A549 (cell line): Measurements from ENCODE around the gene SLC9A4. TPM values are rescaled to one million over a fixed set of nuclear protein-coding genes. Genes with fewer than 3 reads are reported as not detected.

ENCODE experiments used
- ATAC-seq, 2 experiments: fragments of 200-7000 bp in 1 of 2; fragments of >200 bp in 1 of 2; cut with Nextera tagmentation in 1 of 2; cut with Tn5 transposase in 1 of 2; 3 replicates each; pipeline versions ENCODE4 v1.8.0 to v1.9.1; 2018 to 2020; ENCODE audit warnings: mild to moderate bottlenecking in 1 of 2, moderate library complexity in 1 of 2
- CTCF ChIA-PET: fragments of 300-600 bp; sonication (Branson Sonifier 250); formaldehyde crosslinking; extraction: SDS; loops from one replicate; lab custom pipeline; 2021; ENCODE audit warnings: antibody characterized with exemption, inconsistent platforms; lab: Yijun Ruan, JAX
- POLR2A ChIA-PET: fragments of 350-600 bp; formaldehyde crosslinking; extraction: SDS; loops from one replicate; lab custom pipeline; 2021; ENCODE audit warnings: antibody characterized with exemption, inconsistent platforms; lab: Yijun Ruan, JAX
- DNase-seq, 2 experiments: peaks; one replicate each; pipeline versions ENCODE4 v3.0.0 to v3.0.0-alpha.2; 2011 to 2016; ENCODE audit warnings: low read depth in 1 of 2, low spot score in 1 of 2
- FAIRE-seq: peaks from 2 replicates; lab custom pipeline; 2011; peaks lifted over from hg19 to GRCh38; lab: Jason Lieb, UNC
- H3K27ac ChIP-seq, 2 experiments: fragments of >200 bp; sonication (Bioruptor Twin); formaldehyde crosslinking; 3 replicates each; pipeline ENCODE4 v1.5.1; 2016 to 2017
- H3K4me1 ChIP-seq: fragments of >200 bp; sonication (Bioruptor Twin); formaldehyde crosslinking; 3 replicates; pipeline ENCODE4 v1.6.1; 2016
- H3K4me2 ChIP-seq: fragments of >200 bp; sonication (Bioruptor Twin); formaldehyde crosslinking; 3 replicates; pipeline ENCODE4 v1.6.1; 2016
- H3K4me3 ChIP-seq: fragments of >200 bp; sonication (Bioruptor Twin); formaldehyde crosslinking; 3 replicates; pipeline ENCODE4 v1.5.1; 2016
- H3K9me3 ChIP-seq: fragments of >200 bp; sonication (Bioruptor Twin); formaldehyde crosslinking; 3 replicates; pipeline ENCODE4 v1.6.1; 2016
- CBX8 ChIP-seq: fragments of 200-600 bp; sonication (generic); IDR thresholded peaks from 2 replicates; pipeline ENCODE4 v1.6.1; 2016
- CHD4 ChIP-seq: fragments of 200-600 bp; sonication (generic); IDR thresholded peaks from 2 replicates; pipeline ENCODE4 v1.6.1; 2016; ENCODE audit warnings: antibody characterized with exemption, mild to moderate bottlenecking, borderline replicate concordance
- CTCF ChIP-seq: fragments of >200 bp; sonication (Bioruptor Twin); formaldehyde crosslinking; IDR thresholded peaks from 3 replicates; pipeline ENCODE4 v1.5.1; 2016
- E2F6 ChIP-seq: IDR thresholded peaks from 2 replicates; pipeline ENCODE4 v1.6.1; 2012; ENCODE audit warnings: low read depth, borderline replicate concordance
- EHMT2 ChIP-seq: fragments of 200-600 bp; sonication (generic); IDR thresholded peaks from 2 replicates; pipeline ENCODE4 v1.6.1; 2016; ENCODE audit warnings: antibody characterized with exemption, low read depth, mild to moderate bottlenecking, moderate library complexity
- FOSL2 ChIP-seq, 2 experiments: fragments of 450-650 bp in 1 of 2; fragments of >200 bp in 1 of 2; sonication (Bioruptor Twin) in 1 of 2; formaldehyde crosslinking; IDR thresholded peaks; 2 replicates each; pipeline versions ENCODE4 v1.5.0 to v1.6.1; 2016 to 2020; ENCODE audit warnings: mild to moderate bottlenecking in 1 of 2, moderate library complexity in 1 of 2
- FOXS1 ChIP-seq: fragments of 250-450 bp; sonication (Bioruptor Pico); IDR thresholded peaks from 2 replicates; pipeline ENCODE4 v1.5.0; 2020; ENCODE audit warnings: mild to moderate bottlenecking, moderate library complexity
- HOXA7 ChIP-seq: fragments of 250-450 bp; sonication (Bioruptor Pico); IDR thresholded peaks from 2 replicates; pipeline ENCODE4 v1.5.0; 2020; ENCODE audit warnings: mild to moderate bottlenecking, moderate library complexity
- JUN ChIP-seq, 2 experiments: fragments of >200 bp; sonication (Bioruptor Twin); formaldehyde crosslinking; IDR thresholded peaks; 2 replicates in 1 of 2; 3 replicates in 1 of 2; pipeline ENCODE4 v1.6.1; 2016 to 2017
- KDM1A ChIP-seq: fragments of 200-600 bp; sonication (generic); IDR thresholded peaks from 2 replicates; pipeline ENCODE4 v1.6.1; 2016; ENCODE audit warnings: low read depth, mild to moderate bottlenecking
- MAX ChIP-seq: IDR thresholded peaks from 2 replicates; pipeline ENCODE4 v1.6.1; 2012
- MYC ChIP-seq: IDR thresholded peaks from 2 replicates; pipeline ENCODE4 v1.6.1; 2012; ENCODE audit warnings: mild to moderate bottlenecking, inconsistent platforms, low read length, improper control_type of control experiment, borderline replicate concordance
- NFE2L2 ChIP-seq: fragments of 150-350 bp; conservative IDR thresholded peaks from 2 replicates; pipeline ENCODE4 v1.6.1; 2014; ENCODE audit warnings: low read length
- POLR2AphosphoS2 ChIP-seq: conservative IDR thresholded peaks from 2 replicates; pipeline ENCODE4 v1.6.1; 2012; ENCODE audit warnings: low read length, improper control_type of control experiment, inconsistent platforms
- RAD21 ChIP-seq, 2 experiments: fragments of >200 bp in 1 of 2; sonication (Bioruptor Twin) in 1 of 2; formaldehyde crosslinking in 1 of 2; IDR thresholded peaks in 1 of 2; conservative IDR thresholded peaks in 1 of 2; 2 replicates in 1 of 2; 3 replicates in 1 of 2; pipeline ENCODE4 v1.6.1; 2012 to 2018; ENCODE audit warnings: inconsistent platforms in 1 of 2
- RARB ChIP-seq: fragments of 250-450 bp; sonication (Bioruptor Pico); IDR thresholded peaks from 2 replicates; pipeline ENCODE4 v1.8.0; 2021; ENCODE audit warnings: mild to moderate bottlenecking, moderate library complexity
- RCOR1 ChIP-seq: fragments of 150-350 bp; IDR thresholded peaks from 2 replicates; pipeline ENCODE4 v1.6.1; 2014; ENCODE audit warnings: antibody characterized with exemption, low read length, low read depth
- SREBF2 ChIP-seq: fragments of 450-650 bp; IDR thresholded peaks from 2 replicates; pipeline ENCODE4 v1.6.1; 2014; ENCODE audit warnings: mild to moderate bottlenecking, moderate library complexity
- TFCP2L1 ChIP-seq: fragments of 250-450 bp; sonication (Bioruptor Pico); IDR thresholded peaks from 2 replicates; pipeline ENCODE4 v1.5.0; 2021; ENCODE audit warnings: mild to moderate bottlenecking
- TP53 ChIP-seq: fragments of 250-450 bp; sonication (Bioruptor Pico); IDR thresholded peaks from 2 replicates; pipeline ENCODE4 v1.5.0; 2021; ENCODE audit warnings: mild to moderate bottlenecking, moderate library complexity
- ZC3H11A ChIP-seq: fragments of 450-650 bp; IDR thresholded peaks from 2 replicates; pipeline ENCODE4 v1.6.1; 2014; ENCODE audit warnings: antibody characterized with exemption, mild to moderate bottlenecking
- ZFP36 ChIP-seq: fragments of 450-650 bp; IDR thresholded peaks from 2 replicates; pipeline ENCODE4 v1.6.1; 2014; ENCODE audit warnings: borderline replicate concordance; ENCODE audit not compliant: partially characterized antibody
- ZNF302 ChIP-seq: fragments of 250-450 bp; sonication (Bioruptor Pico); IDR thresholded peaks from 2 replicates; pipeline ENCODE4 v1.9.0; 2021; ENCODE audit warnings: inconsistent platforms, mild to moderate bottlenecking, moderate library complexity
- ZSCAN20 ChIP-seq: fragments of 250-450 bp; sonication (Bioruptor Pico); IDR thresholded peaks from 2 replicates; pipeline ENCODE4 v1.8.0; 2022; ENCODE audit warnings: mild to moderate bottlenecking, moderate library complexity
- WGBS: methylation state at CpG from one replicate; pipeline ENCODE4 v1.1.6; 2017; ENCODE audit errors: missing lambda C conversion rate; 5-methylcytosine and 5-hydroxymethylcytosine counted together
- polyA plus RNA-seq, 4 experiments: library from polyadenylated mRNA; depleted of rRNA in 3 of 4; stranded (reverse); fragments of >200 nt; fragmentation: RNase III in 1 of 4; extraction: RNeasy Plus Mini Kit Qiagen cat#74134 plus additional on column Dnase treatment in 1 of 4; gene quantifications; 2 replicates in 3 of 4; 3 replicates in 1 of 4; pipeline ENCODE4 v1.2.3, GENCODE V29; 2011 to 2017
- TF ChIP-seq, protein P1 (sequence below): fragments of >200 bp; sonication (Bioruptor Twin); formaldehyde crosslinking; IDR thresholded peaks from 2 replicates; pipeline ENCODE4 v1.6.1; 2016

SLC9A4 gene
- polyA plus RNA-seq, 2 of the 4 experiments (the other 2 are of a cell fraction): not detected

GRCh38 chr2:102523651-102524050 lies 50.6 kb downstream of the SLC9A4 start:
- WGBS: 62% methylated on average over 3 of the region's 3 CpGs
- Histone ChIP-seq H3K4me1 (no peaks in the 10 kb centered on the region), H3K4me3 (no peak overlapping the region), H3K27ac (no peak overlapping the region), H3K4me2 (no peak overlapping the region), H3K9me3 (no peaks in the 10 kb centered on the region)
- TF ChIP-seq ZSCAN20 (CRISPR knock-in tag) (no peak), CTCF (no peak), NFE2L2 (no peak), MYC (no peak), ZNF302 (CRISPR knock-in tag) (no peak), CBX8 (no peak), KDM1A (no peak)
- no peak for FAIRE-seq
- DNase-seq: no peak
- CTCF ChIA-PET: no interaction called here
- ATAC-seq: no peak
- POLR2A ChIA-PET: no interaction called here

GRCh38 chr2:102527086-102527485 lies 54.1 kb downstream of the SLC9A4 start:
- TF ChIP-seq EHMT2: no peak
- TF ChIP-seq, protein P1, sequence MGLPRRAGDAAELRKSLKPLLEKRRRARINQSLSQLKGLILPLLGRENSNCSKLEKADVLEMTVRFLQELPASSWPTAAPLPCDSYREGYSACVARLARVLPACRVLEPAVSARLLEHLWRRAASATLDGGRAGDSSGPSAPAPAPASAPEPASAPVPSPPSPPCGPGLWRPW: no peak
- no peak for TF ChIP-seq ZNF302 (CRISPR knock-in tag)
- TF ChIP-seq TP53: no peak
- TF ChIP-seq E2F6: no peak
- no peak for TF ChIP-seq RAD21 (conservative IDR thresholded peaks at IDR 0.05 in 1 of 2, IDR thresholded peaks at IDR 0.05 in 1 of 2)
- no peak for TF ChIP-seq ZFP36
- TF ChIP-seq HOXA7: no peak
- no peak for TF ChIP-seq TFCP2L1 (CRISPR knock-in tag)
- no peak for TF ChIP-seq FOXS1 (CRISPR knock-in tag)
- no peak for TF ChIP-seq JUN (IDR thresholded peaks at IDR 0.05)
- no peak for TF ChIP-seq MAX
- TF ChIP-seq ZC3H11A: no peak
- no peak for TF ChIP-seq CHD4
- TF ChIP-seq SREBF2: no peak
- TF ChIP-seq POLR2AphosphoS2: no peak
- TF ChIP-seq FOSL2 (IDR thresholded peaks at IDR 0.05): no peak
- TF ChIP-seq FOSL2 (CRISPR knock-in tag; IDR thresholded peaks at IDR 0.05): no peak
- no peak overlapping the region for H3K27ac ChIP-seq
- no peaks in the 10 kb centered on the region for H3K4me1 ChIP-seq
- POLR2A ChIA-PET: no interaction called here
- no peak overlapping the region for H3K4me3 ChIP-seq
- ATAC-seq (no peak), FAIRE-seq (no peak), DNase-seq (no peak)
- CTCF ChIA-PET: no interaction called here
- H3K4me2 ChIP-seq: no peak overlapping the region
- no peaks in the 10 kb centered on the region for H3K9me3 ChIP-seq

GRCh38 chr2:102538491-102538890 lies 65.5 kb downstream of the SLC9A4 start:
- no peak overlapping the region for H3K27ac ChIP-seq
- POLR2A ChIA-PET: no interaction called here
- H3K9me3 ChIP-seq: no peaks in the 10 kb centered on the region
- WGBS: 63% methylated on average over 2 of the region's 2 CpGs
- no peak overlapping the region for H3K4me2 ChIP-seq
- FAIRE-seq (no peak), DNase-seq (no peak), ATAC-seq (no peak)
- peaks cover 4% of the 10 kb centered on the region; the same call in 1 of the 3 replicates for H3K4me1 ChIP-seq
- no peak overlapping the region for H3K4me3 ChIP-seq
- TF ChIP-seq ZNF302 (CRISPR knock-in tag) (no peak), FOSL2 (IDR thresholded peaks at IDR 0.05) (no peak), FOSL2 (CRISPR knock-in tag; IDR thresholded peaks at IDR 0.05) (no peak), MAX (no peak), RARB (no peak), HOXA7 (no peak), RCOR1 (no peak)
- TF ChIP-seq, all 56 proteins: peak for 0
- CTCF ChIA-PET: no interaction called here
